Measurements from ENCODE around the gene ZBTB17. TPM values are rescaled to one million over a fixed set of nuclear protein-coding genes. Genes with fewer than 3 reads are reported as not detected.

Gene ZBTB17
- total and polyA plus RNA-seq, 4 donors, result 16.7 to 50.8 (median 39.0) TPM

- no peak overlapping the region for H3K4me3 ChIP-seq (ENCODE audit: low read depth, low read length)
- H3K9me3 ChIP-seq (ENCODE audit: control insufficient read depth, insufficient read depth, low read length), result no peaks in the 10 kb centered on the region
- H3K27ac ChIP-seq (ENCODE audit: low read depth, low read length), result no peak overlapping the region
- peaks cover 7% of the 10 kb centered on the region for H3K4me1 ChIP-seq (ENCODE audit: control insufficient read depth, insufficient read depth, low read length)
- DNase-seq (ENCODE audit: low read depth in 4 of 6, low spot score in 6 of 6), result no peak
- no peaks in the 10 kb centered on the region for H3K27me3 ChIP-seq (ENCODE audit: control insufficient read depth, insufficient read depth, low read length)
- WGBS (ENCODE audit: insufficient coverage), result 100% methylated on average over 1 of the region's 4 CpGs
- H3K36me3 ChIP-seq (ENCODE audit: control insufficient read depth, insufficient read depth, low read length), result peaks cover 16% of the 10 kb centered on the region
Observed at GRCh38 chr1:15973772-15974171, 2.1 kb downstream of the ZBTB17 start.

- H3K36me3 ChIP-seq (ENCODE audit: control insufficient read depth, insufficient read depth, low read length), result peaks cover 21% of the 10 kb centered on the region
- 100% methylated on average over 1 of the region's 1 CpG for WGBS (ENCODE audit: insufficient coverage)
- no peak overlapping the region for H3K27ac ChIP-seq (ENCODE audit: low read depth, low read length)
- DNase-seq (ENCODE audit: low read depth in 4 of 6, low spot score in 6 of 6), result no peak
- H3K4me3 ChIP-seq (ENCODE audit: low read depth, low read length), result no peak overlapping the region
- no peaks in the 10 kb centered on the region for H3K9me3 ChIP-seq (ENCODE audit: control insufficient read depth, insufficient read depth, low read length)
- no peaks in the 10 kb centered on the region for H3K27me3 ChIP-seq (ENCODE audit: control insufficient read depth, insufficient read depth, low read length)
- H3K4me1 ChIP-seq (ENCODE audit: control insufficient read depth, insufficient read depth, low read length), result peaks cover 7% of the 10 kb centered on the region
Observed at GRCh38 chr1:15972409-15972808, 3.5 kb downstream of the ZBTB17 start.

GRCh38 chr1:15970911-15971310, 5.0 kb downstream of the ZBTB17 start:
- H3K4me1 ChIP-seq (ENCODE audit: control insufficient read depth, insufficient read depth, low read length), result peaks cover 20% of the 10 kb centered on the region
- H3K27ac ChIP-seq (ENCODE audit: low read depth, low read length), result no peak overlapping the region
- H3K27me3 ChIP-seq (ENCODE audit: control insufficient read depth, insufficient read depth, low read length), result no peaks in the 10 kb centered on the region
- no peaks in the 10 kb centered on the region for H3K9me3 ChIP-seq (ENCODE audit: control insufficient read depth, insufficient read depth, low read length)
- H3K4me3 ChIP-seq (ENCODE audit: low read depth, low read length), result no peak overlapping the region
- DNase-seq (ENCODE audit: low read depth in 4 of 6, low spot score in 6 of 6), result no peak
- peaks cover 26% of the 10 kb centered on the region for H3K36me3 ChIP-seq (ENCODE audit: control insufficient read depth, insufficient read depth, low read length)

GRCh38 chr1:15969321-15969880, 6.5 kb downstream of the ZBTB17 start:
- Histone ChIP-seq H3K4me1 (ENCODE audit: control insufficient read depth, insufficient read depth, low read length) (peaks cover 14% of the 10 kb centered on the region), H3K27me3 (ENCODE audit: control insufficient read depth, insufficient read depth, low read length) (no peaks in the 10 kb centered on the region), H3K4me3 (ENCODE audit: low read depth, low read length) (no peak overlapping the region), H3K27ac (ENCODE audit: low read depth, low read length) (no peak overlapping the region), H3K9me3 (ENCODE audit: control insufficient read depth, insufficient read depth, low read length) (no peaks in the 10 kb centered on the region), H3K36me3 (ENCODE audit: control insufficient read depth, insufficient read depth, low read length) (peaks cover 26% of the 10 kb centered on the region)
- WGBS (ENCODE audit: insufficient coverage), result 94% methylated on average over 11 of the region's 13 CpGs
- DNase-seq (ENCODE audit: low read depth in 4 of 6, low spot score in 6 of 6), result no peak

- no peaks in the 10 kb centered on the region for H3K27me3 ChIP-seq (ENCODE audit: control insufficient read depth, insufficient read depth, low read length)
- peaks cover 13% of the 10 kb centered on the region for H3K4me1 ChIP-seq (ENCODE audit: control insufficient read depth, insufficient read depth, low read length)
- 76% methylated on average over 4 of the region's 5 CpGs for WGBS (ENCODE audit: insufficient coverage)
- no peak for DNase-seq (ENCODE audit: low read depth in 4 of 6, low spot score in 6 of 6)
- H3K4me3 ChIP-seq (ENCODE audit: low read depth, low read length), result no peak overlapping the region
- H3K27ac ChIP-seq (ENCODE audit: low read depth, low read length), result no peak overlapping the region
- H3K36me3 ChIP-seq (ENCODE audit: control insufficient read depth, insufficient read depth, low read length), result peaks cover 28% of the 10 kb centered on the region
- H3K9me3 ChIP-seq (ENCODE audit: control insufficient read depth, insufficient read depth, low read length), result no peaks in the 10 kb centered on the region
Observed at GRCh38 chr1:15968172-15968571, 7.7 kb downstream of the ZBTB17 start.

GRCh38 chr1:15966956-15967344, 9.0 kb downstream of the ZBTB17 start:
- WGBS (ENCODE audit: insufficient coverage), result 100% methylated on average over 1 of the region's 6 CpGs
- Histone ChIP-seq H3K9me3 (ENCODE audit: control insufficient read depth, insufficient read depth, low read length) (no peaks in the 10 kb centered on the region), H3K27me3 (ENCODE audit: control insufficient read depth, insufficient read depth, low read length) (no peaks in the 10 kb centered on the region), H3K4me1 (ENCODE audit: control insufficient read depth, insufficient read depth, low read length) (peaks cover 13% of the 10 kb centered on the region), H3K36me3 (ENCODE audit: control insufficient read depth, insufficient read depth, low read length) (peaks cover 22% of the 10 kb centered on the region), H3K4me3 (ENCODE audit: low read depth, low read length) (no peak overlapping the region), H3K27ac (ENCODE audit: low read depth, low read length) (no peak overlapping the region)
- DNase-seq (ENCODE audit: low read depth in 4 of 6, low spot score in 6 of 6), result no peak

- 57% methylated on average over 9 of the region's 18 CpGs for whole genome bisulfite sequencing (ENCODE audit: insufficient coverage)
- Histone ChIP-seq H3K27me3 (ENCODE audit: control insufficient read depth, insufficient read depth, low read length) (no peaks in the 10 kb centered on the region), H3K36me3 (ENCODE audit: control insufficient read depth, insufficient read depth, low read length) (peaks cover 20% of the 10 kb centered on the region), H3K4me1 (ENCODE audit: control insufficient read depth, insufficient read depth, low read length) (peaks cover 16% of the 10 kb centered on the region), H3K9me3 (ENCODE audit: control insufficient read depth, insufficient read depth, low read length) (no peaks in the 10 kb centered on the region), H3K27ac (ENCODE audit: low read depth, low read length) (peak overlapping the region; percentile 3), H3K4me3 (ENCODE audit: low read depth, low read length) (no peak overlapping the region)
- no peak for DNase-seq (ENCODE audit: low read depth in 4 of 6, low spot score in 6 of 6)
Observed at GRCh38 chr1:15966081-15966955, 9.6 kb downstream of the ZBTB17 start.

- H3K27me3 ChIP-seq (ENCODE audit: control insufficient read depth, insufficient read depth, low read length), result no peaks in the 10 kb centered on the region
- peaks cover 20% of the 10 kb centered on the region for H3K36me3 ChIP-seq (ENCODE audit: control insufficient read depth, insufficient read depth, low read length)
- 58% methylated on average over 4 of the region's 7 CpGs for WGBS (ENCODE audit: insufficient coverage)
- peak in 2 of 6 donors; percentile 43 to 69 for DNase-seq (ENCODE audit: low read depth in 4 of 6, low spot score in 6 of 6)
- H3K27ac ChIP-seq (ENCODE audit: low read depth, low read length), result peak overlapping the region; percentile 21
- H3K4me3 ChIP-seq (ENCODE audit: low read depth, low read length), result no peak overlapping the region
- peaks cover 16% of the 10 kb centered on the region for H3K4me1 ChIP-seq (ENCODE audit: control insufficient read depth, insufficient read depth, low read length)
- no peaks in the 10 kb centered on the region for H3K9me3 ChIP-seq (ENCODE audit: control insufficient read depth, insufficient read depth, low read length)
Observed at GRCh38 chr1:15965228-15965767, 10.6 kb downstream of the ZBTB17 start.

GRCh38 chr1:15963968-15964648, 11.8 kb downstream of the ZBTB17 start:
- Histone ChIP-seq H3K4me1 (ENCODE audit: control insufficient read depth, insufficient read depth, low read length) (peaks cover 16% of the 10 kb centered on the region), H3K36me3 (ENCODE audit: control insufficient read depth, insufficient read depth, low read length) (peaks cover 17% of the 10 kb centered on the region), H3K4me3 (ENCODE audit: low read depth, low read length) (no peak overlapping the region), H3K27ac (ENCODE audit: low read depth, low read length) (no peak overlapping the region), H3K9me3 (ENCODE audit: control insufficient read depth, insufficient read depth, low read length) (no peaks in the 10 kb centered on the region), H3K27me3 (ENCODE audit: control insufficient read depth, insufficient read depth, low read length) (no peaks in the 10 kb centered on the region)
- WGBS (ENCODE audit: insufficient coverage), result 90% methylated on average over 7 of the region's 10 CpGs
- DNase-seq (ENCODE audit: low read depth in 4 of 6, low spot score in 6 of 6), result no peak

Measured in spinal cord (tissue), 10 donors.